Breast epithelium (tissue), 4 donors: ENCODE data around the gene MYOM3. TPM values are rescaled to one million over a fixed set of nuclear protein-coding genes. Genes with fewer than 3 reads are reported as not detected.

Experiments
- DNase-seq, 2 donors: peaks; one replicate each; pipeline ENCODE4 v3.0.0-alpha.2; 2019; ENCODE audit warnings: low spot score in 2 of 2
- H3K27ac ChIP-seq, 2 donors: fragments of 200-600 bp; sonication (generic) in 1 of 2; one replicate each; pipeline ENCODE4 v1.5.1; 2016 to 2019; ENCODE audit warnings: mild to moderate bottlenecking in 1 of 2
- H3K27me3 ChIP-seq, 2 donors: fragments of 200-600 bp; sonication (generic) in 1 of 2; one replicate each; pipeline versions ENCODE4 v1.5.1 to v1.6.0; 2017 to 2019; ENCODE audit warnings: control low read depth in 1 of 2, mild to moderate bottlenecking in 1 of 2
- H3K36me3 ChIP-seq: fragments of 200-600 bp; one replicate; pipeline ENCODE4 v1.5.1; 2019
- H3K4me1 ChIP-seq, 2 donors: fragments of 200-600 bp; sonication (generic); one replicate each; pipeline ENCODE4 v1.5.1; 2016 to 2019; ENCODE audit warnings: control low read depth in 1 of 2
- H3K4me3 ChIP-seq, 3 donors: fragments of 200-600 bp; sonication (generic); 1 replicate in 2 of 3; 2 replicates in 1 of 3; pipeline ENCODE4 v1.5.1; 2016 to 2019; ENCODE audit warnings: mild to moderate bottlenecking in 3 of 3, moderate library complexity in 2 of 3
- H3K9me3 ChIP-seq, 2 donors: fragments of 200-600 bp; sonication (generic) in 1 of 2; one replicate each; pipeline ENCODE4 v1.5.1; 2016 to 2019; ENCODE audit warnings: control low read depth in 1 of 2
- CTCF ChIP-seq, 3 donors: fragments of 450-650 bp; IDR thresholded peaks; one replicate each; pipeline ENCODE4 v1.5.1; 2016 to 2017; ENCODE audit warnings: antibody characterized with exemption in 3 of 3, mild to moderate bottlenecking in 3 of 3, moderate library complexity in 3 of 3
- POLR2A ChIP-seq: fragments of 450-650 bp; IDR thresholded peaks from one replicate; pipeline ENCODE4 v1.6.1; 2016; ENCODE audit warnings: antibody characterized with exemption, mild to moderate bottlenecking, moderate library complexity
- POLR2AphosphoS5 ChIP-seq, 3 donors: sonication (generic); formaldehyde crosslinking; IDR thresholded peaks; one replicate each; pipeline ENCODE4 v1.6.1; 2017; ENCODE audit warnings: antibody characterized with exemption in 3 of 3
- intact Hi-C: fragments of 100-400 bp; cut with DNase I; formaldehyde crosslinking; loops from one replicate; pipeline ENCODE4 v1.15.1; 2023; ENCODE audit warnings: low total_unique reads
- total RNA-seq, 3 donors: library from RNA; depleted of rRNA; stranded (reverse); fragments of >200 nt; gene quantifications; one replicate each; pipeline ENCODE4 v1.1.0, GENCODE V29; 2016

The MYOM3 gene
- total RNA-seq, 3 donors from 2014 or later = 0.32 to 0.98 (median 0.59) TPM

- H3K9me3 ChIP-seq = no peaks in the 10 kb centered on the region
- no peak overlapping the region for H3K4me3 ChIP-seq
- no peak overlapping the region for H3K27ac ChIP-seq
- H3K36me3 ChIP-seq = no peaks in the 10 kb centered on the region
- H3K27me3 ChIP-seq = no peaks in the 10 kb centered on the region
- DNase-seq = no peak
- TF ChIP-seq POLR2AphosphoS5 (IDR thresholded peaks at IDR 0.05) (no peak), CTCF (IDR thresholded peaks at IDR 0.05) (no peak), POLR2A (no peak)
- intact Hi-C loops = loop anchor here (10.0 kb wide), 1 partner anchor 1882 kb away; no protein-coding TSS in a partner anchor
- no peaks in the 10 kb centered on the region for H3K4me1 ChIP-seq
Observed at GRCh38 chr1:24082372-24082771, 29.6 kb downstream of the MYOM3 start.

- DNase-seq = no peak
- intact Hi-C loops = loop anchor here (10.0 kb wide), 1 partner anchor 1884 kb away; no protein-coding TSS in a partner anchor
- Histone ChIP-seq H3K9me3 (no peaks in the 10 kb centered on the region), H3K27ac (no peak overlapping the region), H3K27me3 (no peaks in the 10 kb centered on the region), H3K36me3 (no peaks in the 10 kb centered on the region), H3K4me1 (no peaks in the 10 kb centered on the region), H3K4me3 (no peak overlapping the region)
- no peak for TF ChIP-seq CTCF (IDR thresholded peaks at IDR 0.05)
- TF ChIP-seq POLR2AphosphoS5 (IDR thresholded peaks at IDR 0.05) = no peak
- no peak for TF ChIP-seq POLR2A
Observed at GRCh38 chr1:24081190-24081589, 30.7 kb downstream of the MYOM3 start.

GRCh38 chr1:24080131-24080530, 31.8 kb downstream of the MYOM3 start:
- Histone ChIP-seq H3K27me3 (no peaks in the 10 kb centered on the region), H3K4me3 (no peak overlapping the region), H3K4me1 (no peaks in the 10 kb centered on the region), H3K36me3 (no peaks in the 10 kb centered on the region), H3K9me3 (no peaks in the 10 kb centered on the region), H3K27ac (no peak overlapping the region)
- intact Hi-C loops = loop anchor here (10.0 kb wide), 1 partner anchor 1885 kb away; no protein-coding TSS in a partner anchor
- no peak for DNase-seq
- TF ChIP-seq POLR2A = no peak
- TF ChIP-seq CTCF (IDR thresholded peaks at IDR 0.05) = no peak
- no peak for TF ChIP-seq POLR2AphosphoS5 (IDR thresholded peaks at IDR 0.05)

GRCh38 chr1:24077278-24077978, 34.5 kb downstream of the MYOM3 start:
- Histone ChIP-seq H3K9me3 (no peaks in the 10 kb centered on the region), H3K27ac (no peak overlapping the region), H3K4me3 (no peak overlapping the region), H3K36me3 (no peaks in the 10 kb centered on the region), H3K27me3 (no peaks in the 10 kb centered on the region), H3K4me1 (no peaks in the 10 kb centered on the region)
- DNase-seq = no peak
- TF ChIP-seq CTCF (IDR thresholded peaks at IDR 0.05) (no peak), POLR2AphosphoS5 (IDR thresholded peaks at IDR 0.05) (no peak), POLR2A (no peak)
- intact Hi-C loops = no loop called here

GRCh38 chr1:24075946-24076345, 36.0 kb downstream of the MYOM3 start:
- Histone ChIP-seq H3K4me3 (no peak overlapping the region), H3K27ac (no peak overlapping the region), H3K36me3 (no peaks in the 10 kb centered on the region), H3K9me3 (no peaks in the 10 kb centered on the region), H3K4me1 (no peaks in the 10 kb centered on the region), H3K27me3 (no peaks in the 10 kb centered on the region)
- DNase-seq = no peak
- TF ChIP-seq CTCF (IDR thresholded peaks at IDR 0.05) = no peak
- no peak for TF ChIP-seq POLR2AphosphoS5 (IDR thresholded peaks at IDR 0.05)
- no peak for TF ChIP-seq POLR2A
- intact Hi-C loops = no loop called here
